ELR (cell line): ENCODE data around the gene RGS12.
A peak's percentile ranks its signal among the peaks of the same experiment; 100 is the strongest.

Experiments
- DNase-seq: peaks from one replicate; pipeline ENCODE4 v3.0.0-alpha.2; 2015; ENCODE audit warnings: low read depth

RGS12 gene, protein sequence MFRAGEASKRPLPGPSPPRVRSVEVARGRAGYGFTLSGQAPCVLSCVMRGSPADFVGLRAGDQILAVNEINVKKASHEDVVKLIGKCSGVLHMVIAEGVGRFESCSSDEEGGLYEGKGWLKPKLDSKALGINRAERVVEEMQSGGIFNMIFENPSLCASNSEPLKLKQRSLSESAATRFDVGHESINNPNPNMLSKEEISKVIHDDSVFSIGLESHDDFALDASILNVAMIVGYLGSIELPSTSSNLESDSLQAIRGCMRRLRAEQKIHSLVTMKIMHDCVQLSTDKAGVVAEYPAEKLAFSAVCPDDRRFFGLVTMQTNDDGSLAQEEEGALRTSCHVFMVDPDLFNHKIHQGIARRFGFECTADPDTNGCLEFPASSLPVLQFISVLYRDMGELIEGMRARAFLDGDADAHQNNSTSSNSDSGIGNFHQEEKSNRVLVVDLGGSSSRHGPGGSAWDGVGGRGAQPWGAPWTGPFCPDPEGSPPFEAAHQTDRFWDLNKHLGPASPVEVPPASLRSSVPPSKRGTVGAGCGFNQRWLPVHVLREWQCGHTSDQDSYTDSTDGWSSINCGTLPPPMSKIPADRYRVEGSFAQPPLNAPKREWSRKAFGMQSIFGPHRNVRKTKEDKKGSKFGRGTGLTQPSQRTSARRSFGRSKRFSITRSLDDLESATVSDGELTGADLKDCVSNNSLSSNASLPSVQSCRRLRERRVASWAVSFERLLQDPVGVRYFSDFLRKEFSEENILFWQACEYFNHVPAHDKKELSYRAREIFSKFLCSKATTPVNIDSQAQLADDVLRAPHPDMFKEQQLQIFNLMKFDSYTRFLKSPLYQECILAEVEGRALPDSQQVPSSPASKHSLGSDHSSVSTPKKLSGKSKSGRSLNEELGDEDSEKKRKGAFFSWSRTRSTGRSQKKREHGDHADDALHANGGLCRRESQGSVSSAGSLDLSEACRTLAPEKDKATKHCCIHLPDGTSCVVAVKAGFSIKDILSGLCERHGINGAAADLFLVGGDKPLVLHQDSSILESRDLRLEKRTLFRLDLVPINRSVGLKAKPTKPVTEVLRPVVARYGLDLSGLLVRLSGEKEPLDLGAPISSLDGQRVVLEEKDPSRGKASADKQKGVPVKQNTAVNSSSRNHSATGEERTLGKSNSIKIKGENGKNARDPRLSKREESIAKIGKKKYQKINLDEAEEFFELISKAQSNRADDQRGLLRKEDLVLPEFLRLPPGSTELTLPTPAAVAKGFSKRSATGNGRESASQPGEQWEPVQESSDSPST (N-terminal part only)

DNA sequence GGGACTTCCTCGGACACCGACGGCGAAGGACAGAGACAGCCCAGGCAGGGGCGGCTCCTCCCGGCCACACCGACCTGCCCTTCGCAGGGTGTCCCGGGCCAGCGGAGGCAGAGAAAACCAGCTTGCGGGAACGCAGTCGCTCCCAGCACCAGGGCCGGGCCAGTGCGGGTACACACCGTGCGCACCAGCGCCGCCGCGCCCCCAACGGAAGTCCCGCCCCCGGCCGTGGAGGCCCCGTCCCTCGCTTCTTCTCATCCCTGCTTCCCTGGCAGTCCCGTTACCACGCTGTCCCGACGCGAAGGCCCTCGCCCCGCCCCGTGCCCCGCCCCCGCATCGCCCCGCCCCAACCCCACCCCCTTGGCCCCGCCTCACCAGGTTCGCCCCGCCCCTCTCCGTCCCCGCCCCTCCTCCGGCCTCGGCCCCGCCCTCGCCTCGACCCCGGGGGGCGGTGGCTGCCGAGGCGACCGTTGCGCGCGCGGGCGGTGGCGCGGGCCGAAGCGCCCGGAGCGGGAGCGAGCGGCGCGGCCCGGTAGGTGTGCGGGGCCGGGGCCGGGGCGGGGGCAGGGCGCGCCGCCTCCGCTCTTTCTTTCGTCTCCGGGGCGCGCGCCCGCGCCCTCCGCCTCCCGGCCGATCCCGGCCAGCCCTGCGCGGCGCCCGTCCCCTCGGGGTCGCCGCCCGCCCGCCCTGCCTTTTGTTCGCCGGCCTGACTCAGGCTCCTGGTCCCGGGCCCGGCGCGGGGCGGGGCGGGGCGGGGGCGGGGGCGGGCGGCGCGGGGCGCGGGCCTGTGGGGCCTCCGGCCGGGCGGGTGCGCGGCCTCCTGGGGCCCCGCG is at the start of gene RGS12:
TSS of gene RGS12 (plus strand) at position 451 of the 830 bp plus-strand sequence. CDS start 23,150 bp downstream, outside the sequence.
- DNase-seq, result peak; percentile 93

DNA sequence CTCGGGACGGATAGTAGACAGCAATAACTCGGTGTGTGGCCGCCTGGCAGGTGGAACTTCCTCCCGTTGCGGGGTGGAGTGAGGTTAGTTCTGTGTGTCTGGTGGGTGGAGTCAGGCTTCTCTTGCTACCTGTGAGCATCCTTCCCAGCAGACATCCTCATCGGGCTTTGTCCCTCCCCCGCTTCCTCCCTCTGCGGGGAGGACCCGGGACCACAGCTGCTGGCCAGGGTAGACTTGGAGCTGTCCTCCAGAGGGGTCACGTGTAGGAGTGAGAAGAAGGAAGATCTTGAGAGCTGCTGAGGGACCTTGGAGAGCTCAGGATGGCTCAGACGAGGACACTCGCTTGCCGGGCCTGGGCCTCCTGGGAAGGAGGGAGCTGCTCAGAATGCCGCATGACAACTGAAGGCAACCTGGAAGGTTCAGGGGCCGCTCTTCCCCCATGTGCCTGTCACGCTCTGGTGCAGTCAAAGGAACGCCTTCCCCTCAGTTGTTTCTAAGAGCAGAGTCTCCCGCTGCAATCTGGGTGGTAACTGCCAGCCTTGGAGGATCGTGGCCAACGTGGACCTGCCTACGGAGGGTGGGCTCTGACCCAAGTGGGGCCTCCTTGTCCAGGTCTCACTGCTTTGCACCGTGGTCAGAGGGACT is 49.6 kb upstream of the RGS12 start:
- no peak for DNase-seq

DNA sequence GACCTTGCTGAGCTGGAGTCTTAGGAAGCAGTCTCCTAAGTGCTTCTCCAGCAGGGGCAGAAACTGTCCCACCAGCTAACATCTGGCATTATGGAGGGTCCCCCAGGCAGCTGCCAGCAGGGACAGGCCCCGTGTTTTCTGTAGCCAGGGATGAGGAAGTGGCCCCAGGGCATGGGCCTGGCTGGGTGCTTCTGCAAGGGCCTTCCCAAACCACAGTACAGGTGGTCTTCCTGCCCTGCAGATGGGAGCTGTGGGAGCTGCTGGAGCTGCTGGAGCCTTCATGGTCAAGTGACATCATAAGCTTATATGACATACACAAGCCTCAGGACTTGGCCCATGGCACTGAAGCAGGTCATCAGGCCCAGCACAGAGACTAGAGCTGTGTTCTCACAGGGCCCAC is 48.8 kb upstream of the RGS12 start:
- no peak for DNase-seq

DNA sequence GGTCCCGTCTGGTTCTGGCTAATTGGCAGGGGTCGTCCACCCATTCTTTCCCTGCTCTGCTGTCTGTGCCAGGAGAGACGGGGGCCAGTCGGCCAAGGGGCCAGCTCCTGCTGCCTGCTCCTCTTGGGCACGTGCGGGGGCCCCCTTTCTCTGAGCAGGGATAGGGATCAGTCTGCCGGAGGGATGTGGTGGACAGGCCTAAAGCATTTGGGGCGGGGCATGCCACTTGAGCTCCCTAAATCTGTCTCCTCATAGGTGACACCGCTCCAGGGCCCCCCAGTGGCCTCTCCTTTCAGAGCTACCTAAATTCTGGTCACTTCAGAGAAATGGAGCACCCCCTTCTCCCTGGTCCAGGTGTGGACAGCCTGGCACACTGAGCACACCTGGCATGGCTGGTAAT is 48.1 kb upstream of the RGS12 start:
- DNase-seq, result no peak

DNA sequence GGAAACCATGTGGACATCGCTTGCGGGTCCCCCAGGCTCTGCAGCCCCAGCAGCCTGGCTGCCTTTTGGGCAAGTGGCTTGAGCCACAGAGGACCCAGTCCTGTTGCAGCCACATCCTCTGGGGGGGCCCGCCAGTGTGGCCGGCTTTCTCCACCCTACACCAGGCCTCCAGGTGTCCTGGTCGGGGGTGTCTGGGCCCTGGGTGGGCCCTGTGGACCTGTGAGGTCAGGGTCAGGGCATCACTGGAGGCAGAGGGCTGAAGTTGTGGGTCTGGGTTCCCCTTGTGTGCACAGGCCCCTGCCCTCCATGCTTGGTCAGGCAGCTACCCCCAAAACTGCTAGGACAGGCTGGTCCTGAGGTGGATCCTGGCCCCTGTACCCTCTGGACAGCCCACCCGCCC is 47.1 kb upstream of the RGS12 start:
- DNase-seq, result no peak

DNA sequence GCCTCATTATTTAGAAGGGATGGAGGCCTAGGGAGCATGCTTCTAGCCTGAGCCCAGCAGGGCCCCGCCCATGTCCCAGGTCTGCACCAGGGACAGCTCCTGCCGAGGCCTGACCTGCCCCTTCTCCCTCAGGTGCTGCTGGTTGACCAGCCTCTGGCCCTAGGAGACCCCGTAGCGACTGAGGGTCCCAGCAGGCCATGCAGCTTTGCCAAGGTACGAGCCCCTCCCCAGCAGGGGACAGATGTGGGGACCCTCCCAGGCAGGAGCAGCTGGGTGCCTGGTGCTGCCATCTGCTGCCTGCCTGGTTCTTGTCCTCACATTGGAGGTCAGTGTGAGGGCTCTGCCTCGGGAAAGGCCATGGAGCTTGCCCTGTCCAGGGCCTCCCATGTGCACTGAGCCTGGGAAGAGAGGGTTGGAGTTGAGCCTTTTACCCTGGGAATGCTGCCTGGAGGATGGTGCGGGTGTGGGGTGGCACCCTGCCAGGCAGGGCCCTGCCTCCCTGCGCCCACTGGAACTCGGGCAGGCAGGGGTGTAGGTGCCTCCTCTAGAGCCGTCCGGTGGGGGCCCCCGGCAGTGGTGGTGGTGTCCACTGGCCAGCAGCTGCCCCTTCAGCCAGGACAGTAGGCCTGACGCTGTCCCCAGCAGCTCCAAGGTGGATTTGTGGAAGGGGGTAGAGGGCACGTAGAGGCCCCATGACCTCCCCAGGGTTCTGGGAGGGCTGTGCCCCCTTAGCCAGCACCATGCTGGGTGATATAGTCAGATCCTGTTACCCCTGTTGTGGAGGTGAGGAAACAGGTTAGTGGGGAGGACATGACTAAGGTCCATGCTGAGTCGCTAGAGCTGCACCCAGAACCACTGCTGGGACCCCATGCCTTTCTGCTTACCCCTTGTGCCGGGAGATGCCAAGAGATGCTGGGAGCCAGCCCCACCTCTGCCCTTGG is 46.1 kb upstream of the RGS12 start:
- no peak for DNase-seq

DNA sequence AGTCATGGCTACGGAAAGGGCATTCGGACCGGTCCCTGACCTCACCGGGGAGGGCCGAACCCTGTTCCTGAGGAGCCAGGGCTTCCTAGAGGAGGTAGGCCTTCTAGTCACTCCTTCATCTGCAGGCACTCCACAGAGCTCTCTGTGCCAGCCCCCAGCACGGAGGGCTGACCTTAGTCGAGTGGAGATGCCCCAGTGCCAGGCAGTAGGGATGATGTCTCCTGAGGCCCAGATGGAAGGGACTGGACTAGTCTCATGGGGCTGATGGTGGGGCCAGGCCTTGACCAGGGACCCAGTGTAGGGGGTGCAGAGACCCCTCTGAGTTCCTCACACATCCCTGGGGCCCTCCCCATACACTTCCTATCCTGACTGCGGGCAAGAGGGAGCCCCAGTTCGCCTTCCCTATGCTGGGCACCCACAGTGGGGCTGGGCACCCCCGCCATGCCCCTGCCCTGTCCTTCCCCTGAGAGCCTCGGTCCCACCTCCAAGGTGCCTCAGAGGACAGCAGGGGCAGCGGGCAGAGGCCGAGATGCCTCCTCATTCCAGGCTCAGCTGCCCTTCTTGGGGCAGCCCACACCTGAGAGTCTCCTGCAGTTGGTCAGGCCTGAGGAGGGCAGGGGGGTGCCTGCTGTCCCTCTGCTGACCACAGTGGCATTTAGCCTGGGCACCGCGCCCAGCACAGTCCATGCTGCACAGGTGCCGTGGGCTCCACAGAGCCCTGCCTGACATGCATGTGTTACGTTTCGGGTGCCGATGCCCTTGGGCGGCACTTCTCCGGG is 45.2 kb upstream of the RGS12 start:
- DNase-seq, result no peak

DNA sequence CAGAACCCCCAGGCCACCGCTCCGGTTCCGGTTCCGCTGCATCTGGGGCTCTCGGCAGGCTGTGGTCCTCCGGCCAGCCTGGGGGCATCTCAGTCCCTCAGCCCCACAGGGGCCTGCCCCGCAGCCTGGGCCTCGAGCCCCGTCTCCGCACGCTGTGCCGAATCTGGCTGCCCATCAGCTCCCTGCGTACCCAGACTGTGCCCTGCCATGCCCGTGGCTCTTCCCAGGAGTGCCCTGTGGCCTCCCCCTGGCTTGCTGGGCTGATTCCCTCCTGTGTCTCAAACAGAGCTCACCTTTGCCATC is 44.7 kb upstream of the RGS12 start:
- DNase-seq, result no peak

DNA sequence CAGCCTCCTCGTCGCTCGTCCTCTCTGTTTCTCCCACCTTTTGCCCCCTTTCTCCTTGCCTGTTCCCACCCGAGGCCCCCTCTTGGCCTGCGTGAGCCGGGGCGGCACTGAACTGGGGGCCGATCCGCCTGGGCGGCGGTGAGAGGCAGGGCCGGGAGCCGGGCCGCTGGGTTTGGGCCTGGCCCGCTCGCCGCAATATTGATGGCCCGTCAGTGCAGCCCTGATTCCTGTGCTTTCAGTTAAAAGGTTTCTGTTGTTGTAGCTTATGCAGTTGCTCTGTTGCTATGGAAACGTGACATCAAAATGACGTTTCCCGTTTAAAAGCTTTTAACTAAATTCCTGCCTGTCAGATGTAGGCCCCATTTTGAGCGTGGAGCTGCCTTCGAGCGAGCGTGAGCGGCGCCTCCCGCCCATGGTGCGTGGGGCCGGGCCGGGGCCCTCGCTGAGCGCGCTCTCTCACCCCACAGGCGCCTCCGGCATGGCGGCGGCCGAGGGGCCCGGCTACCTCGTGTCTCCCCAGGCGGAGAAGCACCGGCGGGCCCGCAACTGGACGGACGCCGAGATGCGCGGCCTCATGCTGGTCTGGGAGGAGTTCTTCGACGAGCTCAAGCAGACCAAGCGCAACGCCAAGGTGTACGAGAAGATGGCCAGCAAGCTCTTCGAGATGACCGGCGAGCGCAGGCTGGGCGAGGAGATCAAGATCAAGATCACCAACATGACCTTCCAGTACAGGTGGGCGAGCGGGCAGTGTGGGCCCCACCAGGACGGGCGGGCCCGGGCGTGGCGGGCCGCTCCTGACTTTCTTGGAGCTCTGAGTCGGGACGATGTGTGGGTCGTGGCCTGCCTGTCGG is 43.8 kb upstream of the RGS12 start, which contains the start of gene MSANTD1:
TSS of gene MSANTD1 (plus strand) at position 349 of the 851 bp plus-strand sequence. CDS start at position 413, 64 bp downstream.
- DNase-seq, result peak; percentile 38

DNA sequence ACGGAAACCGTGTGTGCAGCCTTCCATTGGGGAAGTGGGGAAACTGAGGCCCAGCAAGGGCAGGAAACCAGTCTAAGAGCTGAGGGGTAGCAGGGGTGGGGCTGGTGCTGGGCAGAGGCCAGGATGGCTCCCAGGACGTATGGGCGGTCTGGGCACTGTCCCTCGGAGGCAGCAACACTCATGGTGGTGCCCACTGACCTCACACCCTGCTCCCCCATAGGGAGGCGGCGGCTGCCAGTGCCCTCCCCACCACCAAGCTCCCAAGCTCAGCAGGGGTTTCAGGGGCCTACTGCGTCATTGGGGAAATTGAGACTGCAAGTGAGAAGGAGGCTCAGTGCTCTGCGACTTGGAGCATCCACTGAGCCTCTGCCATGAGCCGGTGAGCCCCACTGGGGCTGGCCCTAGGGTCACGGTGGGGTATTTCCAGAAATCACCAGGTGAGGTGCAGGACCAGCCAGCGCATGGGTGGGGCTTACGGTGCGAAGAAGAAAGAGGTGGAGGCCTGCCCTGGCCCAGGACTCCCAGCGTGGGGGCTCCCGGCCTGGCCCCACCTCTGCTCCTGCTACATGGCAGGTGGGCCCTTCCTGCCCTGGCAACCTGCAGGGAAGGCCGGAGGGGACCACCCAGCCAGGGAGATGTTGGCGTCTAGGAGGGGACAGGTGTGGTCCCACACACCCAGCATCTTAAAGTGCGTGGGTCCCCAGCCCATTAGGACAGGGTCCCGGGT is 42.9 kb upstream of the RGS12 start:
- no peak for DNase-seq

DNA sequence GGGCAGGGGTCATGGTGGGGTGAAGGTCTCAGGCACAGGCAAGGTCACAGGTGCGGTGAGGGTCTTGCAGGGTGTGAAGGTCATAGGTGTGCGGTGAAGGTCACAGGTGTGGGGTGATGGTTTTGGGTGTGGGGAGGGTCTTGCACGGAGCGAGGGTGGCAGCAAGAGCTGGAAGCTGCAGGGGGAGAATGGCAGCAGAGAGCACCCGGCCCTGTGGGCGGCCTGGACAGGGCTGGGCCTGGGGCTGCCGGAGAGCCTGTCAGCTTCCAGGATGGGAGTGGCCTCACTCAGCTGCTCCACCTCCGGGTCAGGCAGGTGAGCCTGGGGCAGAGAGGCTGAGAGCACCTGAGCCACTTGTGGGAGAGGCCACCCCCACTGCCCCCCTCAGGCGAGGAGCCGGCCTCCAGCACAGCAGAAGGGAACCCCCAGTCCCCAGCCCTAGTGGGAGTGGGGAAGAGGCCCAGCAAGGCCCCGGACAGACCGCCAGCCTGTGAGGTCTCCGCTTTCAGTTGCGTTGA is 42.3 kb upstream of the RGS12 start:
- no peak for DNase-seq

DNA sequence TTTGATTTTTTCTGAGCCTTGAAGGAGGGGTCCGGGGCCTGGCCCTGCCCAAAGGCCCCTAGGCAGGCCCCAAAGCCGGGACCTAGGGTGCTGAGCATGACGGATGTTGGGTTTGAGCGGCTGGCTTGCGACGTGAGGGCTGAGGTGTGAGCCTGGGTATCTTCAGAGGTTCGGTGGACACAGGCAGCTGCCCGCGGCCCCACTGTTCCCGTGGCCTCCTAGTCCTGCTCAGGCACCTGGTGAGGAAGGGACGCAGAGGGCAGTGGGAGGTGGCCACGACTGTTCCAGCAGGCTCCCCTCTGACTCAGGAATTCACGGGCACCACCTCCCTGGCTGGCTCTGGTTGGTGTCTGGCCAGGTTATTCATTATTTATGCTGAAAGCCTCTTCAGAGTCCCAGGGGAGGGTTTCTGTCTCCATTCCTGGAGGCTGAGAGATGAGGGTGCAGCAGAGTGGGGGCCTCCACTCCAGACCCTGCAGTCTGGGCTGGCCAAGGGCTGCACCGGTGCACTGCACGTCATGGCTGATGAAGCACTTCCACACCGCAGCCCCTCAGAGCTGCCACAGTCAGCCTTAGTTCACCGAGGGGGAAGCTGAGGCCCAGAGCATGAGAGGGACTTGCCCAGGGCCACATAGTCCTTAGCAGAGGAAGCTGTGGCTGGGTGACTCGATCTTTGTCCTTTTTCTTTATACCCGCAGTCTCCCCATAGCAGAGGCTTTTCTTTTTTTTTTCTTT is 41.7 kb upstream of the RGS12 start:
- no peak for DNase-seq

DNA sequence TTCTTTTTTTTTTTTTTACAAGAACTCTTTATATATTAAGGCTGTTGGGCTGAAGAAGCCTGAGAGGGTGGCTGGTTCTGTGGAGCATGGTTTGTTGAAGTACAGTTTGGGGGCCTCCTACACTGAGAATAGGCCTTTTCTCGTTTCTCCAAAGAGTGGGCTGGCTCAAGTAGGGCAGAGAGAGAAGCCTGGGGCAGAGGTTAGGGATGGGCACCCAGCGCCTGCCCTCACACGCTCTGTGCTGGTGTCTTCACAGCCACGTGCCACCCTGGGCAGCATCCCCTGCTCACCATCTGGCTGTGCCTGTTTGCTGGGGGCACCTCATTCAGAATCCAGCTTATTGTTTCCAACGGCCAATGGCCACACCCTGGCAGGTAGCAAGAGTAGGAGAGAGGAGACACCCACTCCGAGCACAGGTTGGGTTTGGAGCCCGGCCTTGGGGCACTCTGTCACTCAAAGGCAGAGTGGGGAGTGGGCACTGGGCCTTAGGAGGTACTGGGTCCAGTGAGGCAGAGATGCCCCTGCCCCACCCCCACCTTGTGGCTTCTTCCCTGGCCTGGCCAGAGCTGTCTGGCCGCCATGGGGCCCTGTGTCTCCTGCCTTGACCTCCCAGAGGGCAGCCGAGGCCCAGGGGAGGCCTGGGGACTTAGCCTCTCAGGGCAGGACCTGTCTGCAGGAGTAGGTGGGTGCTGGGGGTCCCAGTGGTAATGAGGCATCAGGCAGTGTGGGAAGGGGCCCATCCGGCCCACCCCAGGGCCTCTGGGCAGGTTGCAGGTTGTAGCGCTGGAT is 40.9 kb upstream of the RGS12 start:
- DNase-seq, result no peak

DNA sequence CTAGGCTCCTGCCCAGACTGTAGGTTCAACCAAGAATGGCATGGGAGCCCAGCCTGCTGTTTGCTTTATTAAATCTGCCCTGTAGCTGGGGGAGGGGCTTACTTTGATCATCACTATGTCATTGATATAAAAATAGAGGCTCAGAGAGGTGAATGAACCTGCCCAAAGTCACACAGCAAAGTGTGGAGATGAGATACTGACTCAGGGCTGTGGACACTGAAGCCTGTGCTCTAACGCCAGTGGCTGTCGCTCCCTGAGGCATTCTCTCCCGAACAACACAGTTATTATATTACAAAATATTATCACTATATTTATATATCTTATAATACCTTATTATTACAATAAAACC is 40.4 kb upstream of the RGS12 start:
- no peak for DNase-seq

DNA sequence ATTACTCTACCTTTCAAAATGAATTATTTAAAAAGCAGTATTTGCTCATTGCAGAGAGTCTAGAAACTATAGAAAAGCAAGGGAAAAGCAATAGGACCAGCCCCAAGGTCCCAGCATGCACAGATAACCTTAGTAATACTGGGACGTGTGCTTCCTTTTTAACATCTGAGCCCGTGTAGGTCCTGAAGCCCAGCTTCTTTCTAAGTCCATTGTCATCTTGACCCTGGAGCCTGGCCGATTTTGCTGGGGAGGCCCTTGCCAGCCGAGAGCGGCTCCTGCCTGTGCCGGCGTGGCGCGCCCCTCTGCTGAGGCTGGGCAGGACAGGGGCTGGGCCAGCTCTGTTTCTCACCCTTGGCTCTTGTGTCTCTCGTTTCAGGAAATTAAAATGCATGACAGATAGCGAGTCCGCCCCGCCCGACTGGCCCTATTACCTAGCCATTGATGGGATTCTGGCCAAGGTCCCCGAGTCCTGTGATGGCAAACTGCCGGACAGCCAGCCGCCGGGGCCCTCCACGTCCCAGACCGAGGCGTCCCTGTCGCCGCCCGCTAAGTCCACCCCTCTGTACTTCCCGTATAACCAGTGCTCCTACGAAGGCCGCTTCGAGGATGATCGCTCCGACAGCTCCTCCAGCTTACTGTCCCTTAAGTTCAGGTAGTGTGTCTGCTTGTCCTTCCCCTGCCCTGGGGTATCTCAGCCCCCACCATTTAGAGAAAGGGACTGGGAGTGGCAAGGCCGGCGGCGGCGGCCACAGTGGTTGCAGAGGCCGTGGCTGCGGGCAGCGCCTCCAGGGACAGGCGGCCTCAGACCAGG is 39.8 kb upstream of the RGS12 start:
- DNase-seq, result no peak
